ENCODE measurements around the gene EPHA1.

GRCh38 chr7:143434660-143435059 lies 26.0 kb upstream of the EPHA1 start:
- TF ChIP-seq, protein P1, sequence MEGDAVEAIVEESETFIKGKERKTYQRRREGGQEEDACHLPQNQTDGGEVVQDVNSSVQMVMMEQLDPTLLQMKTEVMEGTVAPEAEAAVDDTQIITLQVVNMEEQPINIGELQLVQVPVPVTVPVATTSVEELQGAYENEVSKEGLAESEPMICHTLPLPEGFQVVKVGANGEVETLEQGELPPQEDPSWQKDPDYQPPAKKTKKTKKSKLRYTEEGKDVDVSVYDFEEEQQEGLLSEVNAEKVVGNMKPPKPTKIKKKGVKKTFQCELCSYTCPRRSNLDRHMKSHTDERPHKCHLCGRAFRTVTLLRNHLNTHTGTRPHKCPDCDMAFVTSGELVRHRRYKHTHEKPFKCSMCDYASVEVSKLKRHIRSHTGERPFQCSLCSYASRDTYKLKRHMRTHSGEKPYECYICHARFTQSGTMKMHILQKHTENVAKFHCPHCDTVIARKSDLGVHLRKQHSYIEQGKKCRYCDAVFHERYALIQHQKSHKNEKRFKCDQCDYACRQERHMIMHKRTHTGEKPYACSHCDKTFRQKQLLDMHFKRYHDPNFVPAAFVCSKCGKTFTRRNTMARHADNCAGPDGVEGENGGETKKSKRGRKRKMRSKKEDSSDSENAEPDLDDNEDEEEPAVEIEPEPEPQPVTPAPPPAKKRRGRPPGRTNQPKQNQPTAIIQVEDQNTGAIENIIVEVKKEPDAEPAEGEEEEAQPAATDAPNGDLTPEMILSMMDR (conservative IDR thresholded peaks at IDR 0.05; ENCODE audit: low read depth, low read length) = no peak
- TF ChIP-seq CEBPB (IDR thresholded peaks at IDR 0.05; ENCODE audit: low read depth, low read length) = no peak
- no peak for TF ChIP-seq POLR2A (IDR thresholded peaks at IDR 0.05; ENCODE audit: low read depth, low read length)
- TF ChIP-seq FOS (IDR thresholded peaks at IDR 0.05; ENCODE audit: low read depth, low read length) = no peak
- TF ChIP-seq RAD21 (IDR thresholded peaks at IDR 0.05; ENCODE audit: low read length) = no peak
- TF ChIP-seq, protein P2, sequence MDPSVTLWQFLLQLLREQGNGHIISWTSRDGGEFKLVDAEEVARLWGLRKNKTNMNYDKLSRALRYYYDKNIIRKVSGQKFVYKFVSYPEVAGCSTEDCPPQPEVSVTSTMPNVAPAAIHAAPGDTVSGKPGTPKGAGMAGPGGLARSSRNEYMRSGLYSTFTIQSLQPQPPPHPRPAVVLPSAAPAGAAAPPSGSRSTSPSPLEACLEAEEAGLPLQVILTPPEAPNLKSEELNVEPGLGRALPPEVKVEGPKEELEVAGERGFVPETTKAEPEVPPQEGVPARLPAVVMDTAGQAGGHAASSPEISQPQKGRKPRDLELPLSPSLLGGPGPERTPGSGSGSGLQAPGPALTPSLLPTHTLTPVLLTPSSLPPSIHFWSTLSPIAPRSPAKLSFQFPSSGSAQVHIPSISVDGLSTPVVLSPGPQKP (IDR thresholded peaks at IDR 0.05; ENCODE audit: borderline replicate concordance, low read depth, low read length) = no peak
- TF ChIP-seq CHD1 (IDR thresholded peaks at IDR 0.05; ENCODE audit: low read depth, low read length) = no peak
- TF ChIP-seq BHLHE40 (IDR thresholded peaks at IDR 0.05; ENCODE audit: low read depth, low read length) = no peak
- TF ChIP-seq MAFK (IDR thresholded peaks at IDR 0.05; ENCODE audit: low read depth, low read length) = no peak
- TF ChIP-seq, protein P3, sequence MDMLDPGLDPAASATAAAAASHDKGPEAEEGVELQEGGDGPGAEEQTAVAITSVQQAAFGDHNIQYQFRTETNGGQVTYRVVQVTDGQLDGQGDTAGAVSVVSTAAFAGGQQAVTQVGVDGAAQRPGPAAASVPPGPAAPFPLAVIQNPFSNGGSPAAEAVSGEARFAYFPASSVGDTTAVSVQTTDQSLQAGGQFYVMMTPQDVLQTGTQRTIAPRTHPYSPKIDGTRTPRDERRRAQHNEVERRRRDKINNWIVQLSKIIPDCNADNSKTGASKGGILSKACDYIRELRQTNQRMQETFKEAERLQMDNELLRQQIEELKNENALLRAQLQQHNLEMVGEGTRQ (IDR thresholded peaks at IDR 0.05; ENCODE audit: low read depth, low read length) = no peak
- no peak for TF ChIP-seq SMC3 (IDR thresholded peaks at IDR 0.05; ENCODE audit: low read depth, low read length)
- no peak for TF ChIP-seq MAZ (IDR thresholded peaks at IDR 0.05; ENCODE audit: borderline replicate concordance, low read depth, low read length)
- TF ChIP-seq RFX5 (IDR thresholded peaks at IDR 0.05; ENCODE audit: low read depth, low read length) = no peak
- no peak for TF ChIP-seq RCOR1 (IDR thresholded peaks at IDR 0.05; ENCODE audit: insufficient replicate concordance, low read length)

All from IMR-90 (cell line).